ENCODE data around the gene TMEM150C.

DNA sequence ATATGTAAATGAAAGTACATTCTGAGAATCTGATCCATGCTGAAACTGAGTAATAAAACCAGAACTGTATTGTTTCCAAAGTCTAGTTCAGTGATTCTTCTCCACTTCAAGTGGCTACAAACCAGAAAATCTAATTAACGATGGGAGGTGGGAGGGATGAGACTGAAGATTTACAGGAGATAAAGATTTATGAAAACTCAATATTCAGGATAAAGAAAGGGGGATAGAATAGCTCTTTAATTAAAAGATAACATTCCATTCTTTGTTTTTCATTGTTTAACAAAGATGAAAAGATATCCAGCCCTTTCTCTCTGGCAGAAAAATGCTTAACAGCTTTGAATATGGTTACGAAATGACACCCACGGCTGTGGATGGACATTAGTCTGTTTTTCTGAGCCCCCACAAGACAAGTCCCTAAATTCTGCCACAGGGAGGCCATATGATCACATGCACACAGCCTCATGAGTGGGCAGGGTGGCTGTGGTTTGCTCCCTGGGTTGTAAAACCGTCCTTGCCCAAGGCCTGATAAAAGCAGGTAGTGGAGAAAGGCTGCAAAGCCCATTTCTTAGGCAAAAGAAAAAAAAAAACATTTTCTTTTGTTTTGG is 36.4 kb downstream of the TMEM150C start:
- TF ChIP-seq, protein P1, sequence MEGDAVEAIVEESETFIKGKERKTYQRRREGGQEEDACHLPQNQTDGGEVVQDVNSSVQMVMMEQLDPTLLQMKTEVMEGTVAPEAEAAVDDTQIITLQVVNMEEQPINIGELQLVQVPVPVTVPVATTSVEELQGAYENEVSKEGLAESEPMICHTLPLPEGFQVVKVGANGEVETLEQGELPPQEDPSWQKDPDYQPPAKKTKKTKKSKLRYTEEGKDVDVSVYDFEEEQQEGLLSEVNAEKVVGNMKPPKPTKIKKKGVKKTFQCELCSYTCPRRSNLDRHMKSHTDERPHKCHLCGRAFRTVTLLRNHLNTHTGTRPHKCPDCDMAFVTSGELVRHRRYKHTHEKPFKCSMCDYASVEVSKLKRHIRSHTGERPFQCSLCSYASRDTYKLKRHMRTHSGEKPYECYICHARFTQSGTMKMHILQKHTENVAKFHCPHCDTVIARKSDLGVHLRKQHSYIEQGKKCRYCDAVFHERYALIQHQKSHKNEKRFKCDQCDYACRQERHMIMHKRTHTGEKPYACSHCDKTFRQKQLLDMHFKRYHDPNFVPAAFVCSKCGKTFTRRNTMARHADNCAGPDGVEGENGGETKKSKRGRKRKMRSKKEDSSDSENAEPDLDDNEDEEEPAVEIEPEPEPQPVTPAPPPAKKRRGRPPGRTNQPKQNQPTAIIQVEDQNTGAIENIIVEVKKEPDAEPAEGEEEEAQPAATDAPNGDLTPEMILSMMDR (conservative IDR thresholded peaks at IDR 0.05 in 1 of 2, IDR thresholded peaks at IDR 0.05 in 1 of 2; ENCODE audit: low read depth in 1 of 2, low read length in 2 of 2), result no peak
- no peak for TF ChIP-seq EZH2 (IDR thresholded peaks at IDR 0.05; ENCODE audit: low read length, missing control alignments)
